Vagina (tissue), 2 donors: Measurements from ENCODE around the gene PNPO. TPM values are rescaled to one million over a fixed set of nuclear protein-coding genes. Genes with fewer than 3 reads are reported as not detected.
"Not testable (repeated sequence)": the region's sequence is repeated elsewhere in the genome, so short reads cannot be mapped to it uniquely, and the experiment has no call there.

Source experiments
- DNase-seq, 2 donors: peaks; one replicate each; pipeline ENCODE4 v3.0.0-alpha.2; 2017; ENCODE audit errors: extremely low spot score in 2 of 2
- H3K27ac ChIP-seq: fragments of 200-600 bp; sonication (generic); one replicate; pipeline ENCODE4 v1.5.1; 2019
- H3K27me3 ChIP-seq: fragments of 200-600 bp; sonication (generic); one replicate; pipeline ENCODE4 v1.5.1; 2019
- H3K36me3 ChIP-seq, 2 donors: fragments of 200-600 bp; sonication (generic); one replicate each; pipeline ENCODE4 v1.5.1; 2017 to 2019
- H3K4me1 ChIP-seq: fragments of 200-600 bp; sonication (generic); one replicate; pipeline ENCODE4 v1.5.1; 2019
- H3K4me3 ChIP-seq, 2 donors: fragments of 200-600 bp; sonication (generic); 1 replicate in 1 of 2; 2 replicates in 1 of 2; pipeline ENCODE4 v1.5.1; 2016 to 2019
- H3K9me3 ChIP-seq: fragments of 200-600 bp; sonication (generic); one replicate; pipeline ENCODE4 v1.5.1; 2019
- CTCF ChIP-seq, 3 experiments: fragments of 450-650 bp in 2 of 3; fragments of 200-600 bp in 1 of 3; sonication (generic) in 1 of 3; IDR thresholded peaks; one replicate each; pipeline ENCODE4 v1.5.1; 2017 to 2019; ENCODE audit warnings: antibody characterized with exemption in 3 of 3, mild to moderate bottlenecking in 2 of 3, moderate library complexity in 2 of 3
- POLR2A ChIP-seq, 2 donors: fragments of 450-650 bp; IDR thresholded peaks; one replicate each; pipeline ENCODE4 v1.6.1; 2017; ENCODE audit warnings: antibody characterized with exemption in 2 of 2, mild to moderate bottlenecking in 2 of 2, moderate library complexity in 2 of 2
- POLR2AphosphoS5 ChIP-seq, 2 donors: sonication (generic); formaldehyde crosslinking; IDR thresholded peaks; one replicate each; pipeline ENCODE4 v1.9.0; 2017; ENCODE audit warnings: antibody characterized with exemption in 2 of 2, mild to moderate bottlenecking in 2 of 2, low read depth in 1 of 2; ENCODE audit not compliant: insufficient read depth in 1 of 2
- intact Hi-C: fragments of 100-400 bp; cut with DNase I; formaldehyde crosslinking; loops from one replicate; pipeline ENCODE4 v1.15.1; 2023
- total RNA-seq: library from RNA; depleted of rRNA; stranded (reverse); fragments of >200 nt; gene quantifications from one replicate; pipeline ENCODE4 v1.2.3, GENCODE V29; 2016

PNPO gene
- total RNA-seq, 1 donor from 2014 or later, result 42.7 TPM

GRCh38 chr17:47918006-47918405 is 23.4 kb upstream of the PNPO start:
- no peak for TF ChIP-seq POLR2AphosphoS5 (IDR thresholded peaks at IDR 0.05; ENCODE audit: insufficient read depth in 1 of 2, low read depth in 1 of 2)
- no peak for TF ChIP-seq CTCF (IDR thresholded peaks at IDR 0.05)
- TF ChIP-seq POLR2A (IDR thresholded peaks at IDR 0.05), result no peak
- H3K27me3 ChIP-seq, result no peaks in the 10 kb centered on the region
- DNase-seq, result no peak
- H3K9me3 ChIP-seq, result no peaks in the 10 kb centered on the region
- intact Hi-C loops, result no loop called here
- H3K27ac ChIP-seq, result no peak overlapping the region
- peaks cover 0 to 7% of the 10 kb centered on the region in 2 donors for H3K36me3 ChIP-seq
- H3K4me3 ChIP-seq, result no peak overlapping the region
- no peaks in the 10 kb centered on the region for H3K4me1 ChIP-seq

- no peak for DNase-seq
- H3K36me3 ChIP-seq, result peaks cover 0 to 17% of the 10 kb centered on the region in 2 donors
- H3K4me3 ChIP-seq, result no peak overlapping the region
- H3K9me3 ChIP-seq, result no peaks in the 10 kb centered on the region
- H3K27me3 ChIP-seq, result no peaks in the 10 kb centered on the region
- no peaks in the 10 kb centered on the region for H3K4me1 ChIP-seq
- no peak overlapping the region for H3K27ac ChIP-seq
- intact Hi-C loops, result no loop called here
- TF ChIP-seq POLR2AphosphoS5 (IDR thresholded peaks at IDR 0.05; ENCODE audit: insufficient read depth in 1 of 2, low read depth in 1 of 2) (no peak), CTCF (IDR thresholded peaks at IDR 0.05) (no peak), POLR2A (IDR thresholded peaks at IDR 0.05) (no peak)
Measured at GRCh38 chr17:47918991-47919390, 22.4 kb upstream of the PNPO start.

- H3K4me1 ChIP-seq, DNase-seq, intact Hi-C loops, H3K27me3 ChIP-seq, H3K4me3 ChIP-seq, H3K9me3 ChIP-seq, H3K27ac ChIP-seq: not testable (repeated sequence)
- H3K36me3 ChIP-seq, result peaks cover 0 to 25% of the 10 kb centered on the region in 2 donors
Measured at GRCh38 chr17:47919889-47920288, 21.5 kb upstream of the PNPO start.

- Histone ChIP-seq H3K36me3 (peaks cover 3 to 55% of the 10 kb centered on the region in 2 donors), H3K4me3 (no peak overlapping the region), H3K27me3 (no peaks in the 10 kb centered on the region), H3K4me1 (no peaks in the 10 kb centered on the region), H3K27ac (no peak overlapping the region), H3K9me3 (no peaks in the 10 kb centered on the region)
- TF ChIP-seq POLR2AphosphoS5 (IDR thresholded peaks at IDR 0.05; ENCODE audit: insufficient read depth in 1 of 2, low read depth in 1 of 2), result no peak
- no peak for DNase-seq
- intact Hi-C loops, result no loop called here
Measured at GRCh38 chr17:47924785-47925677, 16.3 kb upstream of the PNPO start.

- DNase-seq, result no peak
- intact Hi-C loops, result no loop called here
- Histone ChIP-seq H3K4me3 (no peak overlapping the region), H3K27ac (no peak overlapping the region), H3K4me1 (no peaks in the 10 kb centered on the region), H3K9me3 (no peaks in the 10 kb centered on the region), H3K36me3 (peaks cover 3 to 56% of the 10 kb centered on the region in 2 donors), H3K27me3 (no peaks in the 10 kb centered on the region)
- TF ChIP-seq POLR2A (IDR thresholded peaks at IDR 0.05), result no peak
- TF ChIP-seq CTCF (IDR thresholded peaks at IDR 0.05), result no peak
- no peak for TF ChIP-seq POLR2AphosphoS5 (IDR thresholded peaks at IDR 0.05; ENCODE audit: insufficient read depth in 1 of 2, low read depth in 1 of 2)
Measured at GRCh38 chr17:47925678-47925988, 15.7 kb upstream of the PNPO start.

- intact Hi-C loops, result no loop called here
- H3K36me3 ChIP-seq, result peaks cover 3 to 53% of the 10 kb centered on the region in 2 donors
- no peaks in the 10 kb centered on the region for H3K4me1 ChIP-seq
- TF ChIP-seq POLR2A (IDR thresholded peaks at IDR 0.05), result no peak
- TF ChIP-seq POLR2AphosphoS5 (IDR thresholded peaks at IDR 0.05; ENCODE audit: insufficient read depth in 1 of 2, low read depth in 1 of 2), result no peak
- no peak for TF ChIP-seq CTCF (IDR thresholded peaks at IDR 0.05)
- no peaks in the 10 kb centered on the region for H3K9me3 ChIP-seq
- no peak overlapping the region for H3K27ac ChIP-seq
- no peaks in the 10 kb centered on the region for H3K27me3 ChIP-seq
- DNase-seq, result no peak
- H3K4me3 ChIP-seq, result no peak overlapping the region
Measured at GRCh38 chr17:47927821-47928400, 13.5 kb upstream of the PNPO start.
